Measurements from ENCODE around the gene GSPT1. TPM values are rescaled to one million over a fixed set of nuclear protein-coding genes. Genes with fewer than 3 reads are reported as not detected.

Gene GSPT1
- polyA plus RNA-seq, 3 donors = 28.7 to 65.8 (median 38.6) TPM

- peak overlapping the region; percentile 88 for H3K27ac ChIP-seq (ENCODE audit: low read depth, low read length)
- 0 to 1% (median 0%) methylated on average over 56 to 79 of the region's 79 CpGs for WGBS, 3 donors
Observed at GRCh38 chr16:11915114-11915643, 577 bp downstream of the GSPT1 start.

GRCh38 chr16:11914210-11915113, 1.3 kb downstream of the GSPT1 start:
- peak overlapping the region; percentile 88 for H3K27ac ChIP-seq (ENCODE audit: low read depth, low read length)
- 1 to 3% (median 2%) methylated on average over 30 of the region's 30 CpGs for WGBS, 3 donors

GRCh38 chr16:11913425-11914079, 2.2 kb downstream of the GSPT1 start:
- 48 to 60% (median 55%) methylated on average over 12 of the region's 12 CpGs for WGBS, 3 donors
- H3K27ac ChIP-seq (ENCODE audit: low read depth, low read length) = no peak overlapping the region

- WGBS, 3 donors = 70 to 80% (median 78%) methylated on average over 18 of the region's 18 CpGs
- no peak overlapping the region for H3K27ac ChIP-seq (ENCODE audit: low read depth, low read length)
Observed at GRCh38 chr16:11909653-11910545, 5.9 kb downstream of the GSPT1 start.

GRCh38 chr16:11907160-11907970, 8.4 kb downstream of the GSPT1 start:
- 94 to 96% (median 95%) methylated on average over 8 of the region's 8 CpGs for WGBS, 3 donors
- H3K27ac ChIP-seq (ENCODE audit: low read depth, low read length) = no peak overlapping the region

- H3K27ac ChIP-seq (ENCODE audit: low read depth, low read length) = no peak overlapping the region
- 79 to 93% (median 92%) methylated on average over 6 of the region's 6 CpGs for WGBS, 3 donors
Observed at GRCh38 chr16:11903906-11904305, 11.8 kb downstream of the GSPT1 start.

GRCh38 chr16:11901091-11901490, 14.7 kb downstream of the GSPT1 start:
- no peak overlapping the region for H3K27ac ChIP-seq (ENCODE audit: low read depth, low read length)

GRCh38 chr16:11896486-11897176, 19.1 kb downstream of the GSPT1 start:
- WGBS, 3 donors = 76 to 85% (median 78%) methylated on average over 5 of the region's 5 CpGs
- no peak overlapping the region for H3K27ac ChIP-seq (ENCODE audit: low read depth, low read length)

More at GRCh38 chr16:11901091-11901490, 14.7 kb downstream of the GSPT1 start:
- 63 to 73% (median 68%) methylated on average over 3 of the region's 3 CpGs for WGBS, 3 donors

GRCh38 chr16:11893571-11893970, 22.2 kb downstream of the GSPT1 start:
- no peak overlapping the region for H3K27ac ChIP-seq (ENCODE audit: low read depth, low read length)
- 90 to 98% (median 98%) methylated on average over 2 of the region's 2 CpGs for WGBS, 3 donors

- no peak overlapping the region for H3K27ac ChIP-seq (ENCODE audit: low read depth, low read length)
Observed at GRCh38 chr16:11892761-11893160, 23.0 kb downstream of the GSPT1 start.

GRCh38 chr16:11890231-11890965, 25.4 kb downstream of the GSPT1 start:
- no peak overlapping the region for H3K27ac ChIP-seq (ENCODE audit: low read depth, low read length)
- WGBS, 3 donors = 81 to 89% (median 83%) methylated on average over 5 of the region's 5 CpGs

More at GRCh38 chr16:11892761-11893160, 23.0 kb downstream of the GSPT1 start:
- WGBS, 3 donors = 63 to 86% (median 77%) methylated on average over 3 to 4 of the region's 4 CpGs

GRCh38 chr16:11886881-11887280, 28.9 kb downstream of the GSPT1 start:
- no peak overlapping the region for H3K27ac ChIP-seq (ENCODE audit: low read depth, low read length)
- WGBS, 3 donors = 87 to 89% (median 89%) methylated on average over 6 of the region's 6 CpGs

GRCh38 chr16:11884035-11884434, 31.7 kb downstream of the GSPT1 start:
- WGBS, 3 donors = 96 to 98% (median 97%) methylated on average over 5 of the region's 5 CpGs
- no peak overlapping the region for H3K27ac ChIP-seq (ENCODE audit: low read depth, low read length)

GRCh38 chr16:11880007-11880406, 35.7 kb downstream of the GSPT1 start:
- 78 to 92% (median 82%) methylated on average over 5 of the region's 5 CpGs for WGBS, 3 donors

GRCh38 chr16:11877374-11877773, 38.4 kb downstream of the GSPT1 start:
- H3K27ac ChIP-seq (ENCODE audit: low read depth, low read length) = no peak overlapping the region

More at GRCh38 chr16:11880007-11880406, 35.7 kb downstream of the GSPT1 start:
- no peak overlapping the region for H3K27ac ChIP-seq (ENCODE audit: low read depth, low read length)

GRCh38 chr16:11876306-11876705, 39.5 kb downstream of the GSPT1 start:
- 76 to 93% (median 86%) methylated on average over 12 of the region's 12 CpGs for WGBS, 3 donors
- no peak overlapping the region for H3K27ac ChIP-seq (ENCODE audit: low read depth, low read length)

More at GRCh38 chr16:11877374-11877773, 38.4 kb downstream of the GSPT1 start:
- WGBS, 3 donors = 79 to 87% (median 86%) methylated on average over 5 of the region's 5 CpGs

Data from adipose tissue (tissue), 3 donors.